ENCODE data around the gene TUBB2B. TPM values are rescaled to one million over a fixed set of nuclear protein-coding genes. Genes with fewer than 3 reads are reported as not detected.

Gene TUBB2B
- 125 TPM for polyA plus RNA-seq (2012; ENCODE audit: insufficient read length, low read depth)

DNA sequence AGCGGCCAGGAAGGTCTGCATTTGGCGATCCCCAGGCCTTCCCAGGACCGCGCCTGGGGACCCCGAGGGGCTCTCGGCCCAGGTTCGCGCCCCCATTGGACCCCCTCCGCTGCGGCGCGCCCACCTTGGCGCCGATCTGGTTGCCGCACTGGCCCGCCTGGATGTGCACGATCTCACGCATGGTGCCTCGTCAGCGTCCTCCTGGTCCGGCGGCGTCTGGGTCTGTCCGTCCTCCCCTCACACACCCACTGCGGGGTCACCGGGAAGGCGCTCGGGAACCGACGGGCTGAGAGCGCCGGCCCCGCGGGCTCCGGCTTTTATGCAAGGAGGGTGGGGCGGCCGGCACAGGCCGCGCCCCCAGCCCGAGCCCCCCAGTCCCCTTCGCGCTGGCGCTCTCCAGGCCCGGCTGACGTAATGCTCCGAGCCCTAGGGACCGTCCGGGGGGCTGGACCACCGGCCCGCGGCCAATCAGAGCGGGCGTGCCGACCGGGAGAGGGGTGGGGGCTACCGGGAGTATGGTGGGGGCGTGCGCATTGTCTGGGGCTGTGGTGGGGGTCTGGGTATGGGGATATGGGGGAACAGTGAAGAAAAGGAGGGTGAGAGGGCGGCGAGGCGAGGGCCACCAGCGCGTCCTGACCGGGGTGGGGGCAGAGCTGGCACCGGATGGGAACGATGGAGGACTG is at the start of gene TUBB2B:
Gene TUBB2B (minus strand): TSS at position 291 of the 683 bp plus-strand sequence. CDS start 110 bp downstream, at position 181.
- TF ChIP-seq, protein P1, sequence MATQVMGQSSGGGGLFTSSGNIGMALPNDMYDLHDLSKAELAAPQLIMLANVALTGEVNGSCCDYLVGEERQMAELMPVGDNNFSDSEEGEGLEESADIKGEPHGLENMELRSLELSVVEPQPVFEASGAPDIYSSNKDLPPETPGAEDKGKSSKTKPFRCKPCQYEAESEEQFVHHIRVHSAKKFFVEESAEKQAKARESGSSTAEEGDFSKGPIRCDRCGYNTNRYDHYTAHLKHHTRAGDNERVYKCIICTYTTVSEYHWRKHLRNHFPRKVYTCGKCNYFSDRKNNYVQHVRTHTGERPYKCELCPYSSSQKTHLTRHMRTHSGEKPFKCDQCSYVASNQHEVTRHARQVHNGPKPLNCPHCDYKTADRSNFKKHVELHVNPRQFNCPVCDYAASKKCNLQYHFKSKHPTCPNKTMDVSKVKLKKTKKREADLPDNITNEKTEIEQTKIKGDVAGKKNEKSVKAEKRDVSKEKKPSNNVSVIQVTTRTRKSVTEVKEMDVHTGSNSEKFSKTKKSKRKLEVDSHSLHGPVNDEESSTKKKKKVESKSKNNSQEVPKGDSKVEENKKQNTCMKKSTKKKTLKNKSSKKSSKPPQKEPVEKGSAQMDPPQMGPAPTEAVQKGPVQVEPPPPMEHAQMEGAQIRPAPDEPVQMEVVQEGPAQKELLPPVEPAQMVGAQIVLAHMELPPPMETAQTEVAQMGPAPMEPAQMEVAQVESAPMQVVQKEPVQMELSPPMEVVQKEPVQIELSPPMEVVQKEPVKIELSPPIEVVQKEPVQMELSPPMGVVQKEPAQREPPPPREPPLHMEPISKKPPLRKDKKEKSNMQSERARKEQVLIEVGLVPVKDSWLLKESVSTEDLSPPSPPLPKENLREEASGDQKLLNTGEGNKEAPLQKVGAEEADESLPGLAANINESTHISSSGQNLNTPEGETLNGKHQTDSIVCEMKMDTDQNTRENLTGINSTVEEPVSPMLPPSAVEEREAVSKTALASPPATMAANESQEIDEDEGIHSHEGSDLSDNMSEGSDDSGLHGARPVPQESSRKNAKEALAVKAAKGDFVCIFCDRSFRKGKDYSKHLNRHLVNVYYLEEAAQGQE (IDR thresholded peaks at IDR 0.05; ENCODE audit: insufficient read depth in 1 of 2, low read depth in 2 of 2, low read length in 2 of 2): no peak
- TF ChIP-seq SIN3A (IDR thresholded peaks at IDR 0.05; ENCODE audit: borderline replicate concordance, insufficient read depth, low read length): no peak
- TF ChIP-seq TAF1 (IDR thresholded peaks at IDR 0.05; ENCODE audit: borderline replicate concordance, insufficient read depth, low read length): no peak
- TF ChIP-seq POLR2AphosphoS5 (IDR thresholded peaks at IDR 0.05; ENCODE audit: low read depth, low read length): no peak
- no peak for TF ChIP-seq FOXP2 (optimal IDR thresholded peaks at IDR 0.05; ENCODE audit: borderline replicate concordance, extremely low read depth, extremely low read length, insufficient read depth)

DNA sequence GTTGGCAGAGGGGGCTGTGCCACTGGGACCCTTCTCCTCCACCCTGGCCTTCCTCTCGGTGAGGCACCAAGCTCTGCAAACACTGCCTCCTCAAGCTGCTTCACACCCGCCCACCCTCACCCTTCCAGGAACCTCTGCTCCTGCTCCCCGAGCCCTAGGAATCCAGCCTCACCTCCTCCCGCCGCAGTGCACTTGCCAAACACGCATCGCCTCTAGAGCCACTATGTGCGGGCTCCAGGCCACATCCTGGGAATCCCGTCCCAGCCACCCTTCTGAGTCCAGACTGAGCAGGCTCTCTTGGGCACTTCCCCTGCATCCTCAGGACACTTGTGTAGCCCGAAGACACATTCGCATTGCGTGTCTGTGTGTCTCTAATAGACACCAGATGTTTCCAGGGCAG is 49.8 kb upstream of the TUBB2B start:
- TF ChIP-seq, protein P1 (IDR thresholded peaks at IDR 0.05; ENCODE audit: insufficient read depth in 1 of 2, low read depth in 2 of 2, low read length in 2 of 2): no peak
- TF ChIP-seq TAF1 (IDR thresholded peaks at IDR 0.05; ENCODE audit: borderline replicate concordance, insufficient read depth, low read length) (no peak), POLR2AphosphoS5 (IDR thresholded peaks at IDR 0.05; ENCODE audit: low read depth, low read length) (no peak), SIN3A (IDR thresholded peaks at IDR 0.05; ENCODE audit: borderline replicate concordance, insufficient read depth, low read length) (no peak), FOXP2 (optimal IDR thresholded peaks at IDR 0.05; ENCODE audit: borderline replicate concordance, extremely low read depth, extremely low read length, insufficient read depth) (no peak)

DNA sequence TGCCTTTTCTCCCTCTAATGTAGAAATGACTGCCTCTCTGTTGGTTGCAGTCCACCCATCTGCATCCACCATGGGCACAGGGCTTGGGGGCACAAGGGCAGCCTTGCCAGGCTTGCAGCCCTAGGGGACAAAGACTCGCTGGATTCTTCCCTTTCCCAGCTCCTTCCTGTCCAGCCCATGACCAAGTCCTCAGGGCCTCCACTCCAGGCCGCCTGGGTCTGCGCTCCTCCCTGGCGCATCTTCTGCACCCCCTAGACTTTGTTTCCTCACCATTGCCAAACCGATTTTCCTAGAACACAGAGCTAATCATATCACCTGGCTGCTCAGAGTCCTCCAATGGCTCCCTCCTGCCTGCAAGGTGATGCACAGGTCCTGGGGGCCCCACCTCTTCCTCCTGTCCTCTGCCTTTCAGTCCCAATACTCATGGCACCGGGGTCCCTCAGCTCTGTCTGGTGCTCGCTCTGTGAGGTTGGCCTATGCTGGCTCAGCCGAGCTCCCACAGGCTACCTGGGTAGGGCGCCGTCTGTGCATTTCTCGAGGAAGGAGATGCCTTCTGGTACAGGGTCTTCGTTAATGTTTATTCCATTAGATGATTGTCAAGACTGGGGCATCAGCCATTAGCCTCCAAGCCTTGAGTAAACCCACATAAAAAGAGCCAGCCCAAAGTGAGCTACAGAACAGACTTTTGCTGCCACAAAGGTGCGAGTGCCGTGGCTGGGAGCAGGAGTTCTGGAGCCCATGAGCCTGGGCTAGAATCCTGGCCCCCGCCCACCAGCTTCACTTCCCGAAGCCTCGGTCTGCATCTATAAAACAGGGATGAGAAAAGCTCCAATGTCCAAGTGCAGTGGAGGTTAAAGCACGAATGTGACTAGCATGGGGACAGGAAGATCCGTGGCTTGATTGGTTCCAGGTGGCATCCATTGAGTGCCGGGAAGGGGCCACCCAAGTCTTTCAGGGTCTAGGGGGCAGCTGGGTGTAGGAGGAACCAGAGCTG is 49.0 kb upstream of the TUBB2B start:
- no peak for TF ChIP-seq SIN3A (IDR thresholded peaks at IDR 0.05; ENCODE audit: borderline replicate concordance, insufficient read depth, low read length)
- TF ChIP-seq POLR2AphosphoS5 (IDR thresholded peaks at IDR 0.05; ENCODE audit: low read depth, low read length): no peak
- TF ChIP-seq FOXP2 (optimal IDR thresholded peaks at IDR 0.05; ENCODE audit: borderline replicate concordance, extremely low read depth, extremely low read length, insufficient read depth): no peak
- TF ChIP-seq, protein P1 (IDR thresholded peaks at IDR 0.05; ENCODE audit: insufficient read depth in 1 of 2, low read depth in 2 of 2, low read length in 2 of 2): no peak
- no peak for TF ChIP-seq TAF1 (IDR thresholded peaks at IDR 0.05; ENCODE audit: borderline replicate concordance, insufficient read depth, low read length)

DNA sequence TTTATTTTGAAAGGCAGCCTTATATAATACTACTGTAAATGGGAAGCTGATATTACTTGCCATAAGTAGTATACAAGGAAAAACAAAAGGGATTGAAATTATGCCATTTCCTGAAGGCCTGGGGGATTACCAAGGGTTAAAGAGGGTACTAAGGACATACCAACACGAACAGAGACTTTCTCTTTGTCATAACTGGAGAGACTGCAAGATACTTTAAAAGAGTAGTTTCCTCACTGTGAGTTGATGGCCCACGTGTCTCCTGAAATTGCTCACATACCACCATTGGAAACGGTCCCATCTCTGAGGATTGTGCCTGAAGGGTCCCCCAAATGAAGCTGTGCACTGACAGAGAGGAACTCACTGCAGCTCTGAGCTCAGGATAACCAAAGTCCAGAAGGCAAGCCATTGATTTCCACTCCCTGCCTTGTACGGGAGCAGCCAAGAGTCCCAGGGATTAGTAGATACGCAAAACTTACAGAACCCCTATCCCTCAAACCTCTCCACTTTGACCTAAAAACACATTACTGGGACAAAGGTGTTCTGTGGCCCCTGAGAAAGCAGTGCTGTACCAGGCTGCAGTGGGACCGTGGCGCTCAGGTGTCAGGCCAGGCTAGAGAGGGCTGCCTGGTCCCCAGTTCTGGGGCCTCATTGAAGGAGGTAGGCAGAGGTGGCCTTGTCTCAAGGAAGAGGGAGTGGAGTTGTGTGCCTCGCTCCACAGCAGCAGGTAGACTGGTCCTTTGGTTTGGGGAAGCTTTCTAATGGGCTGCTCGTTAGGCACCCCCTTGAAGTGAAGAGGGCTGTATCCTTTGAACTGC is 46.5 kb upstream of the TUBB2B start:
- 0 out of 2 replicates have a peak, but pooled peaks have one; percentile 15 for TF ChIP-seq POLR2AphosphoS5 (IDR thresholded peaks at IDR 0.05; ENCODE audit: low read depth, low read length)
- TF ChIP-seq, protein P1 (IDR thresholded peaks at IDR 0.05; ENCODE audit: insufficient read depth in 1 of 2, low read depth in 2 of 2, low read length in 2 of 2): no peak
